Pancreas (tissue), 10 donors: ENCODE data around the gene SIL1. TPM values are rescaled to one million over a fixed set of nuclear protein-coding genes. Genes with fewer than 3 reads are reported as not detected.

Experiments
- ATAC-seq, 4 donors: fragments of 200-7000 bp; cut with Tn5 transposase; one replicate each; pipeline versions ENCODE4 v1.8.0 to v1.9.1; 2020; ENCODE audit warnings: mild to moderate bottlenecking in 4 of 4, moderate library complexity in 4 of 4
- DNase-seq, 6 donors: peaks; one replicate each; pipeline ENCODE4 v3.0.0-alpha.2; 2020
- FAIRE-seq: peaks from 2 replicates; lab custom pipeline; 2012; peaks lifted over from hg19 to GRCh38; lab: Jason Lieb, UNC
- H3K27ac ChIP-seq, 4 donors: fragments of 200-600 bp; sonication (generic); 1 replicate in 3 of 4; 2 replicates in 1 of 4; pipeline versions ENCODE4 v1.5.0 to v1.8.0; 2020
- H3K27me3 ChIP-seq, 4 donors: fragments of 200-600 bp; one replicate each; pipeline ENCODE4 v1.8.0; 2021
- H3K36me3 ChIP-seq, 3 donors: fragments of 200-600 bp; sonication (generic) in 1 of 3; one replicate each; pipeline versions ENCODE4 v1.5.0 to v1.8.0; 2020 to 2021
- H3K4me1 ChIP-seq, 3 donors: fragments of 200-600 bp; one replicate each; pipeline ENCODE4 v1.8.0; 2021
- H3K4me3 ChIP-seq, 4 donors: fragments of 200-600 bp; sonication (generic) in 2 of 4; one replicate each; pipeline versions ENCODE4 v1.5.0 to v1.8.0; 2020 to 2021
- H3K9me3 ChIP-seq, 4 donors: fragments of 200-600 bp; one replicate each; pipeline ENCODE4 v1.8.0; 2021
- CTCF ChIP-seq, 4 donors: fragments of 200-600 bp; sonication (generic) in 3 of 4; IDR thresholded peaks; one replicate each; pipeline versions ENCODE4 v1.5.0 to v1.8.0; 2021; ENCODE audit warnings: antibody characterized with exemption in 4 of 4
- WGBS, 2 donors: extraction: QIAGEN DNeasy Blood & Tissue Kit; methylation state at CpG; one replicate each; pipeline ENCODE4 v1.1.7; 2013; 5-methylcytosine and 5-hydroxymethylcytosine counted together
- intact Hi-C, 3 donors: fragments of 100-400 bp; cut with DNase I; formaldehyde crosslinking; loops; one replicate each; pipeline versions ENCODE4 v1.11.1 to v1.14.2; 2022
- polyA plus RNA-seq, 2 donors: library from polyadenylated mRNA; stranded (reverse); fragments of 200-250 nt; gene quantifications; one replicate each; pipeline ENCODE4 v1.2.3, GENCODE V29; 2013
- total RNA-seq, 6 donors: library from RNA; stranded (reverse); fragmentation: NEBNext Ultra II Directional in 4 of 6; extraction: Animal tissue kit (Norgen Biotek cat#: 25700) in 4 of 6; gene quantifications; one replicate each; pipeline versions ENCODE4 v1.2.1 to v1.2.4, GENCODE V29; 2021 to 2023
- donor health status: healthy with polysubstance abuse.
- donor health status: DM: no; HTN: no; CAD: no; lungs with moderate emphysema.
- donor health status: DM: no; HTN: no; CAD: no.
- donor health status: control.
- donor health status: control.
- donor health status: Bipolar disorder and iron deficiency.
- donor health status: DM: yes; HTN: yes; CAD: no.
- donor health status: DM: no; HTN: no; CAD: no.
- donor health status: DM: no; HTN: no; CAD: no.
- donor health status: DM: yes; HTN: yes; CAD: no.

Gene SIL1
- total and polyA plus RNA-seq, 8 donors, result 38.6 to 119 (median 55.0) TPM

- no peaks in the 10 kb centered on the region for H3K27me3 ChIP-seq
- peak overlapping the region in 1 of 4 donors; percentile 3 for H3K27ac ChIP-seq
- peaks cover 8 to 38% (median 23%) of the 10 kb centered on the region in 3 donors for H3K4me1 ChIP-seq
- 75 to 82% methylated on average over 8 of the region's 8 CpGs for WGBS, 2 donors
- no peak for TF ChIP-seq CTCF (IDR thresholded peaks at IDR 0.05)
- no peak for FAIRE-seq
- peak in 3 of 6 donors; percentile 14 to 81 (median 32) for DNase-seq
- no peaks in the 10 kb centered on the region for H3K9me3 ChIP-seq
- H3K36me3 ChIP-seq, result no peaks in the 10 kb centered on the region
- intact Hi-C loops, result no loop called here
- no peak overlapping the region for H3K4me3 ChIP-seq
- no peak for ATAC-seq
Measured at GRCh38 chr5:138946241-138946623, 251.9 kb downstream of the SIL1 start.

- H3K4me3 ChIP-seq, result no peak overlapping the region
- peaks cover 5 to 32% (median 19%) of the 10 kb centered on the region in 3 donors for H3K4me1 ChIP-seq
- no peak for FAIRE-seq
- no peaks in the 10 kb centered on the region for H3K36me3 ChIP-seq
- 85 to 87% methylated on average over 23 of the region's 23 CpGs for WGBS, 2 donors
- H3K27ac ChIP-seq, result peak overlapping the region in 1 of 4 donors; percentile 3
- TF ChIP-seq CTCF (IDR thresholded peaks at IDR 0.05), result no peak
- no peak for ATAC-seq
- no peaks in the 10 kb centered on the region for H3K27me3 ChIP-seq
- H3K9me3 ChIP-seq, result no peaks in the 10 kb centered on the region
- intact Hi-C loops, result no loop called here
- peak in 3 of 6 donors; percentile 1 to 61 (median 13) for DNase-seq
Measured at GRCh38 chr5:138945421-138946240, 252.5 kb downstream of the SIL1 start.

- intact Hi-C loops, result no loop called here
- H3K4me3 ChIP-seq, result no peak overlapping the region
- H3K9me3 ChIP-seq, result no peaks in the 10 kb centered on the region
- ATAC-seq (no peak), FAIRE-seq (no peak), DNase-seq (peak in 2 of 6 donors; percentile 14 to 74)
- H3K4me1 ChIP-seq, result peaks cover 2 to 25% (median 10%) of the 10 kb centered on the region in 3 donors
- H3K36me3 ChIP-seq, result no peaks in the 10 kb centered on the region
- no peak for TF ChIP-seq CTCF (IDR thresholded peaks at IDR 0.05)
- 89 to 90% methylated on average over 23 of the region's 23 CpGs for WGBS, 2 donors
- H3K27ac ChIP-seq, result no peak overlapping the region
- H3K27me3 ChIP-seq, result no peaks in the 10 kb centered on the region
Measured at GRCh38 chr5:138944527-138945322, 253.4 kb downstream of the SIL1 start.

- TF ChIP-seq CTCF (IDR thresholded peaks at IDR 0.05), result no peak
- DNase-seq, result no peak
Measured at GRCh38 chr5:138943599-138944173, 254.5 kb downstream of the SIL1 start.

More at GRCh38 chr5:138943599-138944173, 254.5 kb downstream of the SIL1 start:
- Histone ChIP-seq H3K4me1 (peaks cover 0 to 14% (median 8%) of the 10 kb centered on the region in 3 donors), H3K27ac (no peak overlapping the region), H3K27me3 (no peaks in the 10 kb centered on the region), H3K4me3 (no peak overlapping the region), H3K9me3 (no peaks in the 10 kb centered on the region), H3K36me3 (no peaks in the 10 kb centered on the region)
- WGBS, 2 donors, result 93 to 96% methylated on average over 6 of the region's 6 CpGs
- ATAC-seq (no peak), FAIRE-seq (no peak)
- intact Hi-C loops, result no loop called here
